CD4-positive, alpha-beta T cell treated with Interferon gamma for 1 hour (primary cell): Measurements from ENCODE around the gene TAS2R46.

Experiments used
- DNase-seq: peaks from one replicate; pipeline ENCODE4 v3.0.0-alpha.2; 2020

Gene TAS2R46

DNA sequence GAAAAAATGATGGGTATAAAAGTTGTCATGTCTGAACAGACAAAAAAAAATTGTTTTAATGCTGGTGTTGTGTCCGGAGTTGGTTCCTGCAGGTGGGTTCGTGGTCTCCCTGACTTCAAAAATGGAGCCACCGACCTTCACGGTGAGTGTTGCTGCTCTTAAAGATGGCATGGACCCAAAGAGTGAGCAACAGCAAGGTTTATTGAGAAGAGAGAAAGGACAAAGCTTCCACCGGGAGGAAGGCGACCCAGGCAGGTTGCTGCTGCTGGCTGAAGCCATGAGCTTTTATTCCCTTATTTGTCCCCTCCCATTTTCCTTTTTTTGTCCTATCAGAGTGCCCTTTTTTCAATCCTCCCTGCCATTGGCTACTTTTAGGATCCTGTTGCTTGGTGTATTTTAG is 30.8 kb downstream of the TAS2R46 start, which contains the start of gene TAS2R31:
Gene TAS2R31 (minus strand): TSS at position 101 of the 400 bp plus-strand sequence. CDS start 72 bp downstream, at position 29.
- no peak for DNase-seq

DNA sequence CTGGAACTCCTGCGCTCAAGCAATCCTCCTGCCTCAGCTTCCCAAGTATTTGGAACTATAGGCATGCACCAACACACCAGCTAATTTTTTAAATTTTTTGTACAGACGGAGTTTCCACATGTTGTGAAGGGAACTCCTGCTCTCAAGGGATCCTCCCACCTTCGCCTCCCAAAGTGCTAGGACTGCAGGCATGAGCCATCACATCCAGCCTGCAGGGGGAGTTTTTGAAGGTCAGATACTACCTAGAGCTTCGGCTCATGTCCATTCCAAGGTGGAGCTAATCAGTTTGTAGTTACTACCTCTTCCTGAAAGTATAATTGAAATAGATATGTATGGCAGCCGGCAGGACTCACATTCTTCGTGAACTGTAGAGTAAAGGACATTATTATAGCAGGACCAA is 36.0 kb downstream of the TAS2R46 start:
- no peak for DNase-seq

DNA sequence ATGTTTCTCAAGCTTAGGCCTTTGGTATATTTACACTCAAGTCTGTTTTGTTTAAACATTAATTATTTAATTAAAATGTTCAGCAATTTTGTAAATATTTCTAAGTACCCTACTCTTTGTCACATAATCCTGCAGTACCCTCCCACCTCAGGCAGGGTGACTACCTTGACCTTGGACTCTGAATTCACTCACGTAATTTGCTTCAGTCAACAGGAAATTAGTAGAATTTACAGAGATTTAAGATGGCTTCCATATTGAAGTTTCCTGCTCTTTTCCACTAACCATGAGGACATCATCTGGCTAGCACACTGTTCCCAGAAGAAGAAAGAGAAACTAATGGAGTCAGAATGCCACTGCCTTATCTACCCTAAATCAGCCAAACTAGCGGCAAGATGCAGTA is 38.7 kb downstream of the TAS2R46 start:
- DNase-seq, result no peak

- DNase-seq, result no peak
Measured at GRCh38 chr12:11022520-11022919, 39.6 kb downstream of the TAS2R46 start, which contains the start of gene TAS2R19. TAS2R19 (minus strand) TSS chr12:11022620; CDS start chr12:11022571, 49 bp downstream.

DNA sequence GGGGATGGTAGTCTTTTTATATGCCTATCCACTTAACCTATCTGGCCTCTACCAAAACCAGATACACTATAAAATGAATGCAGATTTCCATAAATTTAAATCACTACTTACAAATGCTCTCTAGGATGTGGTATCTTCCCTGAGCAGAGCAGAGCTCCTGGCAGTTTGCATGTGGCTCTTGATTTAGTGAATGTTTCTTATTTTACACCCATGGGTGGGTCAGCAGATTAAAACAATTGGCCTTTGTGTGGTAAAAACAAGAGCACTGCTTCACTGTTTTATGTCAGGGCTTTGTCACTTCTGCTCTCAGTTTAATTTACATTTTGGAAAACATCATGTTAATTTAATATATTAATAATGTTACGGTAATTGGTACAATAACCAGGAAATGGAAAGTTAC is 45.2 kb downstream of the TAS2R46 start:
- DNase-seq, result no peak

DNA sequence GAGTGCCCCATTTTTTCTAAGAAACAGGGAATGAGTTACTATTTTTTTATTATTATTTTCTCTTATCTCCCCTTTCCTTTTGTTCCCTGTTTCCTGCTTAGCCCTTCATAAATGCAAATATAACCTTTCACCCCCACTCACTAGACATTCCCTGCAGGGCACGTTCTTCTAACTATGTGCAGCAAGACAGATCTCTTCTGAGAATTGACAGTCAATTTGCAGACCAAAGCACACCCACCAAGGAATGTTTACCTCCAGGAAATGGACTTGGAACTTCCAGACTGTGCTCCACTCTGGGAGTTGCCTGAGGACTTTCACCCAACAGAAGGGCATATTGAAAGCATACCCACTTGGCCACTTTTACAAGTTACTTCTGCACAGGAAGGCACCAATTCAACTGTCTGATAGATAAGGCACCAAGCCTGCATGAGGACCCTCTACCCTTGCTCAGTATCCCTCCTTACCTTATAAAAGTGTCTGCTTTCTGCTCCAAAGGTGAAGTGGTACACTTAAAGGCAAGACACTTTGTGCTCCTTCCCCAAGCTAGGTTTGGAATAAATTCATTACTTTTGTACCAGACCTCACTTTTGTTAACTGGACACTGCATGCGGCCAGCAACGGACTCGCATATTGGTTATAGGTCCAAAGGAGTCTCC is 46.2 kb downstream of the TAS2R46 start:
- no peak for DNase-seq

DNA sequence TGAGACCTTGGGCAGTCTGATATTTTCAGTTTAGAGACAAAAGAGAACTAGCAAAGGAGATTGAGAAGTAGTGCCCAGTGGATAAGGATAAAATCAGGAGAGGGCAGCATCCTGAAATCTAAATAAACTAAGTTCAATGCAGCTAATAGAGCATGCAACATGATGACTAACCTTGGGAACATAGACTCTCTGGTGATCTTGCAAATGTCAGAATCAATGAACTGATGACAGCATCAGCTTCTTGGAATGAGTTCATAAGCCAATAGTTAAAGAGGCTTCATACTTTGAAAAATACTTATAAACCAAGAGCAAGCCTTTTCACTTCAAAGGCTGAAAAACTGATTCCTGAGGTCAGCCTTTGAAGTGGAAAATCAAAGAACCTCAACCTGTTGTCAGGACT is 47.9 kb downstream of the TAS2R46 start:
- no peak for DNase-seq
